ENCODE data around the gene NLGN1.
"Not testable (repeated sequence)": the region's sequence is repeated elsewhere in the genome, so short reads cannot be mapped to it uniquely, and the experiment has no call there.

Gene NLGN1

GRCh38 chr3:173467501-173467900 lies 70.0 kb downstream of the NLGN1 start:
- no peaks in the 10 kb centered on the region for H3K27me3 Mint-ChIP-seq
- peaks cover 2% of the 10 kb centered on the region for H3K9me3 Mint-ChIP-seq
- no peaks in the 10 kb centered on the region for H3K36me3 Mint-ChIP-seq (ENCODE audit: low read depth)
- no peaks in the 10 kb centered on the region for H3K4me1 Mint-ChIP-seq (ENCODE audit: low read depth)
- H3K4me3 Mint-ChIP-seq, result no peak overlapping the region
- no peak for DNase-seq
- H3K27ac Mint-ChIP-seq, result no peak overlapping the region

GRCh38 chr3:173473237-173473636 lies 75.7 kb downstream of the NLGN1 start:
- no peaks in the 10 kb centered on the region for H3K36me3 Mint-ChIP-seq (ENCODE audit: low read depth)
- no peaks in the 10 kb centered on the region for H3K27me3 Mint-ChIP-seq
- no peaks in the 10 kb centered on the region for H3K4me1 Mint-ChIP-seq (ENCODE audit: low read depth)
- no peak overlapping the region for H3K27ac Mint-ChIP-seq
- peaks cover 10% of the 10 kb centered on the region for H3K9me3 Mint-ChIP-seq
- H3K4me3 Mint-ChIP-seq, result no peak overlapping the region
- no peak for DNase-seq

GRCh38 chr3:173479301-173479700 lies 81.8 kb downstream of the NLGN1 start:
- H3K27me3 Mint-ChIP-seq, result no peaks in the 10 kb centered on the region

GRCh38 chr3:173501931-173502489 lies 104.5 kb downstream of the NLGN1 start:
- H3K9me3 Mint-ChIP-seq, result peaks cover 3% of the 10 kb centered on the region
- no peaks in the 10 kb centered on the region for H3K36me3 Mint-ChIP-seq (ENCODE audit: low read depth)
- H3K27ac Mint-ChIP-seq, result no peak overlapping the region
- H3K4me3 Mint-ChIP-seq, result no peak overlapping the region
- no peak for DNase-seq
- no peaks in the 10 kb centered on the region for H3K27me3 Mint-ChIP-seq
- no peaks in the 10 kb centered on the region for H3K4me1 Mint-ChIP-seq (ENCODE audit: low read depth)

More at GRCh38 chr3:173479301-173479700, 81.8 kb downstream of the NLGN1 start:
- H3K27ac Mint-ChIP-seq, result no peak overlapping the region
- H3K4me1 Mint-ChIP-seq (ENCODE audit: low read depth), result no peaks in the 10 kb centered on the region
- no peak overlapping the region for H3K4me3 Mint-ChIP-seq
- no peaks in the 10 kb centered on the region for H3K36me3 Mint-ChIP-seq (ENCODE audit: low read depth)
- DNase-seq, result no peak
- H3K9me3 Mint-ChIP-seq, result peaks cover 9% of the 10 kb centered on the region

- no peaks in the 10 kb centered on the region for H3K4me1 Mint-ChIP-seq (ENCODE audit: low read depth)
Measured at GRCh38 chr3:173502983-173503568, 105.5 kb downstream of the NLGN1 start.

GRCh38 chr3:173510565-173510964 lies 113.0 kb downstream of the NLGN1 start:
- no peaks in the 10 kb centered on the region for H3K36me3 Mint-ChIP-seq (ENCODE audit: low read depth)
- H3K4me1 Mint-ChIP-seq (ENCODE audit: low read depth), result no peaks in the 10 kb centered on the region
- no peak overlapping the region for H3K4me3 Mint-ChIP-seq
- no peaks in the 10 kb centered on the region for H3K27me3 Mint-ChIP-seq
- no peak for DNase-seq
- H3K27ac Mint-ChIP-seq, result no peak overlapping the region
- no peaks in the 10 kb centered on the region for H3K9me3 Mint-ChIP-seq

More at GRCh38 chr3:173502983-173503568, 105.5 kb downstream of the NLGN1 start:
- no peaks in the 10 kb centered on the region for H3K27me3 Mint-ChIP-seq
- DNase-seq, result no peak
- H3K4me3 Mint-ChIP-seq, result no peak overlapping the region
- H3K27ac Mint-ChIP-seq, result no peak overlapping the region
- H3K9me3 Mint-ChIP-seq, result peaks cover 3% of the 10 kb centered on the region
- H3K36me3 Mint-ChIP-seq (ENCODE audit: low read depth), result no peaks in the 10 kb centered on the region

- no peak overlapping the region for H3K4me3 Mint-ChIP-seq
- H3K36me3 Mint-ChIP-seq (ENCODE audit: low read depth), result no peaks in the 10 kb centered on the region
- DNase-seq, result no peak
- H3K4me1 Mint-ChIP-seq (ENCODE audit: low read depth), result no peaks in the 10 kb centered on the region
- H3K27ac Mint-ChIP-seq, result no peak overlapping the region
- H3K27me3 Mint-ChIP-seq, result no peaks in the 10 kb centered on the region
- H3K9me3 Mint-ChIP-seq, result no peaks in the 10 kb centered on the region
Measured at GRCh38 chr3:173513123-173513522, 115.6 kb downstream of the NLGN1 start.

- Mint-ChIP-seq H3K27ac (no peak overlapping the region), H3K27me3 (no peaks in the 10 kb centered on the region), H3K9me3 (peaks cover 32% of the 10 kb centered on the region), H3K4me3 (no peak overlapping the region), H3K36me3 (ENCODE audit: low read depth) (no peaks in the 10 kb centered on the region), H3K4me1 (ENCODE audit: low read depth) (no peaks in the 10 kb centered on the region)
- DNase-seq, result no peak
Measured at GRCh38 chr3:173529062-173529711, 131.6 kb downstream of the NLGN1 start.

- no peaks in the 10 kb centered on the region for H3K36me3 Mint-ChIP-seq (ENCODE audit: low read depth)
- H3K27ac Mint-ChIP-seq, result no peak overlapping the region
- peaks cover 20% of the 10 kb centered on the region for H3K9me3 Mint-ChIP-seq
- DNase-seq, result no peak
- H3K4me1 Mint-ChIP-seq (ENCODE audit: low read depth), result no peaks in the 10 kb centered on the region
- H3K4me3 Mint-ChIP-seq, result no peak overlapping the region
- no peaks in the 10 kb centered on the region for H3K27me3 Mint-ChIP-seq
Measured at GRCh38 chr3:173531602-173532001, 134.1 kb downstream of the NLGN1 start.

- Mint-ChIP-seq H3K4me1 (ENCODE audit: low read depth) (no peaks in the 10 kb centered on the region), H3K36me3 (ENCODE audit: low read depth) (no peaks in the 10 kb centered on the region), H3K27ac (no peak overlapping the region), H3K27me3 (no peaks in the 10 kb centered on the region), H3K4me3 (no peak overlapping the region), H3K9me3 (no peaks in the 10 kb centered on the region)
- DNase-seq, result no peak
Measured at GRCh38 chr3:173538410-173538809, 140.9 kb downstream of the NLGN1 start.

- not testable (repeated sequence) for DNase-seq; H3K27ac Mint-ChIP-seq; H3K4me3 Mint-ChIP-seq; H3K9me3 Mint-ChIP-seq; H3K27me3 Mint-ChIP-seq; H3K36me3 Mint-ChIP-seq (ENCODE audit: low read depth); H3K4me1 Mint-ChIP-seq (ENCODE audit: low read depth)
Measured at GRCh38 chr3:173545590-173545989, 148.0 kb downstream of the NLGN1 start.

GRCh38 chr3:173547070-173547469 lies 149.5 kb downstream of the NLGN1 start:
- Mint-ChIP-seq H3K36me3 (ENCODE audit: low read depth) (no peaks in the 10 kb centered on the region), H3K27me3 (no peaks in the 10 kb centered on the region), H3K4me3 (no peak overlapping the region), H3K9me3 (no peaks in the 10 kb centered on the region), H3K4me1 (ENCODE audit: low read depth) (no peaks in the 10 kb centered on the region), H3K27ac (no peak overlapping the region)
- no peak for DNase-seq

- Mint-ChIP-seq H3K9me3 (no peaks in the 10 kb centered on the region), H3K27ac (no peak overlapping the region), H3K36me3 (ENCODE audit: low read depth) (no peaks in the 10 kb centered on the region), H3K4me1 (ENCODE audit: low read depth) (no peaks in the 10 kb centered on the region), H3K27me3 (no peaks in the 10 kb centered on the region), H3K4me3 (no peak overlapping the region)
- DNase-seq, result no peak
Measured at GRCh38 chr3:173548261-173548660, 150.7 kb downstream of the NLGN1 start.

- Mint-ChIP-seq H3K9me3 (no peaks in the 10 kb centered on the region), H3K4me3 (no peak overlapping the region), H3K27me3 (no peaks in the 10 kb centered on the region), H3K27ac (no peak overlapping the region), H3K4me1 (ENCODE audit: low read depth) (no peaks in the 10 kb centered on the region), H3K36me3 (ENCODE audit: low read depth) (no peaks in the 10 kb centered on the region)
- DNase-seq, result no peak
Measured at GRCh38 chr3:173552526-173552925, 155.0 kb downstream of the NLGN1 start.

- no peaks in the 10 kb centered on the region for H3K36me3 Mint-ChIP-seq (ENCODE audit: low read depth)
- no peaks in the 10 kb centered on the region for H3K27me3 Mint-ChIP-seq
- no peaks in the 10 kb centered on the region for H3K4me1 Mint-ChIP-seq (ENCODE audit: low read depth)
- no peak overlapping the region for H3K4me3 Mint-ChIP-seq
- no peak overlapping the region for H3K27ac Mint-ChIP-seq
- no peaks in the 10 kb centered on the region for H3K9me3 Mint-ChIP-seq
- DNase-seq, result no peak
Measured at GRCh38 chr3:173553635-173554280, 156.2 kb downstream of the NLGN1 start.

Data from activated T-cell treated with anti-CD3 and anti-CD28 coated beads, Interleukin-2, amount 50 U/mL, for 24 hours (primary cell).